HG02642 (cell line): ENCODE measurements around the gene KANSL1L.
A peak's percentile ranks its signal among the peaks of the same experiment; 100 is the strongest.

Experiments
- ATAC-seq: cut with Tn5 transposase; IDR thresholded peaks from one replicate; pipeline ENCODE4 v1.9.1; 2021; ENCODE audit warnings: mild to moderate bottlenecking; ENCODE audit not compliant: unreplicated experiment, poor library complexity

Gene KANSL1L

DNA sequence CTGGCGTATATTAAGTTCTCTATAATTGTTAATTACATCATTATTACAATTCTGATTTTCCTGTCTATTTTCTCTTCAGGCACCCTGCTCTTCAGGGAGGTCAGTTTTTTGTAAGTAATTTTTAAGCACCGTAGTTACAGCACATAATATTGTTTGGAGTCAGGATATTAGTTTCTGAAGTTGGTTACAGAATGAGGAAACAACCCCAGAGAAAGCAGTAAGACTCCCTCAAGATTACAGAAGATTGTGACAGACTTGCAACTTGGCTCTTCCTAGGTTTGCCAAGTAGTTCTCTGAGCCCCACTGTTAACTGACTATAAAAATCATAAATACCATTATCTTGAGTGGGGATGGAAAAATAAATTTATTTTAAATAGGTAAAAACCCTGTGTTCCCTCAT is 167.8 kb downstream of the KANSL1L start:
- no peak for ATAC-seq

DNA sequence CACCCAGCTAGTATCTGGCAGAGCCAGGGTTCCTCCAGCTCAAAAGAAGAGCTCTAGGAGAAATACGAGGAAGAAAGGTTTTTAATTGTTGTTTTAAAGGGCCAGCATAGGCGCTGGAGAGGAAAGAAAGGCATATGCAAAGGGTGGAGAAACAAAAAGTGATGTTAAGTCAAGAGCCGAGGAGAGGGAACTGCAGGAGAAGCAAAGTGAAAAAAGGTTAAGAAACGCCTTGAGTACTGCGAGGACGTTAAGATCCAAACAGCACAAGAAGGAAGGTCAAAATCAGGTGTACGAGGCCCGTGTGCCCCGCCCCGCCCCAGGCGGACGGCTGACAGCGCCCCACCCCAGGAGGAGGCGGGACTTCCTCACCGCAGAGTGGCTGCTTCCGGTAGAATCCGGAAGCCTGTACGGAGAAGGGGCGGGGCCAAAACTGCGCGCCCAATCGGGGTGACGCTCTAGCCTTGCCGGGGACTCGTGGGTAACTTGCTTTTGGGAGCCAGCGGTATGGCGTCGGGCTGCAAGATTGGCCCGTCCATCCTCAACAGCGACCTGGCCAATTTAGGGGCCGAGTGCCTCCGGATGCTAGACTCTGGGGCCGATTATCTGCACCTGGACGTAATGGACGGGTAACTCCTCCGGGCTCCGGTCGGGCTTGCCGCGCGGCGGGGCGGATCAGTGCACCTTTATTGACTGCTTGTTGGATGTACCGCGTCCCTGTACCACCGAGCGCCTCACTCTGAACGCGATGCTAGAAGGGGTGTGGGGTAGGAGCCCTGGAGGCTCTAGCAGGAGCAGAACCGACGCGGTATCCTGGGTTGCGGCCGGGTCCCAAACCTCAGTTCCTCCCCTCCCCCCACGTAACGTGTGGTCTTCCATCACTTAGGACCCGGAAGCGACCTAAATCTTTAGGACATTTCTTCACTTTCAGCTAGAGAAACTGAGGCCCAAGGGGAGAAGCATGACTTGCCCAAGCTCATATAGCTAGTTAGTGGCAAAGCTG is 168.8 kb downstream of the KANSL1L start, which contains the start of gene RPE:
Gene RPE (plus strand): TSS at position 481 of the 1,000 bp plus-strand sequence. CDS start 24 bp downstream, at position 505.
- ATAC-seq = peak; percentile 100

DNA sequence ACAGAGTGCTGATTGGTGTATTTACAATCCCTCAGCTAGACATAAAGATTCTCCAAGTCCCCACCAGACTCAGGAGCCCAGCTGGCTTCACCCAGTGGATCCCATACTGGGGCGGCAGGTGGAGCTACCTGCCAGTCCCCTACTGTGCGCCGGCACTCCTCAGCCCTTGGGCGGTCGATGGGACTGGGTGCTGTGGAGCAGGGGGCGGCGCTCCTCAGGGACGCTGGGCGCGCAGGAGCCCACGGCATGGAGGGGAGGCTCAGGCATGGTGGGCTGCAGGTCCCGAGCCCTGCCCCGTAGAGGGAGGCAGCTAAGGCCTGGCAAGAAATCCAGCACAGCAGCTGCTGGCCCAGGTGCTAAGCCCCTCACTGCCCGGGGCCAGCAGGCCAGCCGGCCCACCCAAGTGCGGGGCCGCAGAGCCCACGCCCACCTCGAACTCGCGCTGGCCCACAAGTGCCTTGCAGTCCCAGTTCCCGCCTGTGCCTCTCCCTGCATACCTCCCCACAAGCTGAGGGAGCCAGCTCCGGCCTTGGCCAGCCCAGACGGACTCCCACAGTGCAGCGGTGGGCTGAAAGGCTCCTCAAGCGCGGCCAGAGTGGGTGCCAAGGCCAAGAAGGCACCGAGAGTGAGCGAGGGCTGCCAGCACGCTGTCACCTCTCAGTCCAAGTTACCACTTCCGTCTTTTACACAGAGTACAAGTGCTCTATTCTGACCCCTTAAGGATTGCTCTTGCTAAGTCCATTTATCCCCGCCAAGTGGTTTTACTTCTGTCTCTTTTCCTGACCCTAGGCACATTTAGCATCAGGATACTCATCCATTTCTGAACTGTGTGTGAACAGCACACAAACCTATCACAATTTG is 170.5 kb downstream of the KANSL1L start:
- no peak for ATAC-seq

- ATAC-seq = no peak
These were observed 172.6 kb downstream of the KANSL1L start for GRCh38 chr2:209998596-209998995.

GRCh38 chr2:209993968-209994367 is 177.2 kb downstream of the KANSL1L start:
- no peak for ATAC-seq

DNA sequence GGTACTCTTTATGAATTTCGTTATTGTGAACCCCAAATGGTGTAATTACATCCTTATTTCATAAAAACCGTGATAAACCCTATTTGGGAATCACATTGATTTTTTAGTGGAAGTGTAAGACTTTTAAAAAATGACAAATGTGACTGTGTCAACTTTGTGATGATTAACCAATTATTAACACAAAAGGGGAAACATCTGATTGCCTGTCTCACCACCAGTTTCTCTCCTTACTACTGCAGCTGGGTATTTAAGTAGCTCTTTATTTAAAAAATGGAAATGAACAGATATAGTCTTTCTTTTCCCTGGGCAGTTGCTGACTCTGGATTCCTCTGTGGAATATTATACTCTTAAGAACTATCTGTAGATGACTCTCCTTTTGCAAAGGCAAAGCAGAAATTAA is 180.4 kb downstream of the KANSL1L start:
- ATAC-seq = no peak

DNA sequence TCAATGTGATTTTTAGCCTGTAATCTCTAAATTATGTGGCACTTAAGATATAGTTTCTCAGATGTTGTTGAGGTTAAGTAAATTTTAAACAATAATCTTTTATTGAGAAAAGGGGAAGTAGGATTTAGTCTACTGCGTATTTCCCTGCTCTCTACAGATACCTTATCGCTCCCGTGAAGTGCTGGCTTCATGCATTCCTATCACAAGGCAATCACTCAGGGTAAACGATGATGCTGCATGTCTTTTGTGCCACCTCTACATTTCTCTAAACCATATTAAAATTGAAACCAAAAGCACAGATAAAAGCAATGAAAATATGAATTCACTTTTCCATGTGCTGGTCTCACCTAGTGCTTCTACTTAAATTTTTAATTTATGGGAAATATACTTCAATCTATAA is 183.2 kb downstream of the KANSL1L start:
- ATAC-seq = no peak

DNA sequence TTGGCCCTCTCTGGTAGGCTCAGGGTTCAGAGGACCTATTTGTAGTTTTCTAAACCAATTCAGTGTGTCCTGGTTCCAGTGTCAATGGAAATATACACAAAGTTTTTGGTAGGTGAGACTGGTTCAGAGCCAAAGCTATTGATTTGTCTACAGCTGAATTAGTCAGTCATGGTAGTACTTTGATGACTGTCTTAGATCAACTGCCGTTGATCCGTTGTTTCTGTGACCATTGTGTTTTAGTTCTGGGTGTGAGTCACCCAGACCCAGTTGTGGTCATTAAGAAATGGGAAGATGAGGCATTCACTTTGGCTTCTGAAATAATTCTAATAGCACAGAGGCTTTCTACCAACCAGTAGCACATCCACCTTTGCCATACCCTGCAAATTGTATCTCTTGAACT is 184.8 kb downstream of the KANSL1L start:
- ATAC-seq = no peak

DNA sequence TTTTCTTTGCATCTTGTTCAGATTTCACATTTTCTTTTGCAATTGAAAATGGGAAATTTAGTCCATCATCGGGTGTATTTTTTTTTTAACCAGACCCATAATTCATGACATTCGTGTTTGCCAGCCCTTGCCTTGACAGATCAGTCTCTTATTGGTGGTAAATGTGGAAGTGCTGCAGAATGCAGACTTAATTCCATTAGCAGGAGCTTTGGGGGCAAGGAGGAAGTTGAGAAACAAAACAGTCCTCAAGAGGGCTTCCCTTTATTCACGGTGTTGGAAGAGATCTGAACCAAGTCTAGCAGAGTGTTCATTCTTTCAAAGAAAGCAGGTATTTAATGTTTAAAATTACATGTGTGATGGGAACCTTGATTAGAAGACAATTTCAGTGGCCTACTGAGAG is 185.3 kb downstream of the KANSL1L start:
- ATAC-seq = no peak

DNA sequence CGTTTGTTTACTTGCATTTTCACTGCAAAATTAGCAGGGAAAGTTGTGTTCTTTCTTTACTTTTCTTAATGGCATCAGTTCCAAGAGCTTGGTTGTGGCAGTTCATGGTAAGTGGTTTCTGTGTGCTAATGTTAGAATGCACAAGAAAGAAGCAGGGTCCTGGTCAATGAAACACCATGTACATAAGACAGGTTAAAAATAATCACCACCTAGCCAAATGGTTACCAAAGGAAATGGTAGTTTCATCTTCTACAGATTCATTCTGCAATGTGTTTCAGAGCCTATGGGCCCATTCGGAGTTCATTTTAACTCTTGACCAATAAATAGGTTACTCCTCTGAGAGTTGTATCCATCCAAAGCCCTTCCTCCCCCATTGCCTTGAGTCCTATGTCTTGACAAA is 186.9 kb downstream of the KANSL1L start:
- ATAC-seq = no peak

GRCh38 chr2:209977386-209978239 is 193.6 kb downstream of the KANSL1L start:
- ATAC-seq = no peak

DNA sequence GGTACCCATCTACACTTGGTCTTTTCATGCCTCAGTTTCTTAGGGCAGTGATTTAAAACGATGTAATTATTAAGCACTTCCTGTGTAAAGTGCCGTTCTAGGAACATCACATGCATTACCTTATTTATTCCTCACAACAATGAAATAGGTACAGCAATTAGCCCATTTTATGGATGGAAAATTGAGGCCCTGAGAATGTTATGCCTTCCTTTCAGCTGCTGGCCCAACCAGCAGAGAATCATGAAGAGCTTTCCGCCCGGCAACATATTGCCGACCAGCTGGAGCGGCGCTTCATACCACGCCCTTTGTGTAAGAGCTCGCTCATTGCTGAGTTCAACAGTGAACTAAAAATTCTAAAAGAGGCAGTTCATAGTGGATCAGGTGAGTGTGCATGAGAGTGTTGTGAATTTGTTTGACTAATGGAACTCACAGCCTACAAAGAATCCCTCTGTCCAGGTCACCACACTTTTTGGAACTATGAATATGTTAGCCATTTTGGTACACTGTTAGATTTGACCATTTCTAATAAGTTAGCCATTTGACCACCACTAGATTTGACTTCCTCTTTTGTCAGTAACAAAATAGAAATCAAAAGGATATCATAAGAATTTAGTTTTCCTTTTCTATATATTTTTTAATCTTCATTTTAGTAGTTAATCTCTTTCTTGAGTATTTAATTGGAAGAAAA is 194.4 kb downstream of the KANSL1L start:
- ATAC-seq = peak; percentile 69

- ATAC-seq = no peak
These were observed 196.6 kb downstream of the KANSL1L start for GRCh38 chr2:209974576-209974975.

DNA sequence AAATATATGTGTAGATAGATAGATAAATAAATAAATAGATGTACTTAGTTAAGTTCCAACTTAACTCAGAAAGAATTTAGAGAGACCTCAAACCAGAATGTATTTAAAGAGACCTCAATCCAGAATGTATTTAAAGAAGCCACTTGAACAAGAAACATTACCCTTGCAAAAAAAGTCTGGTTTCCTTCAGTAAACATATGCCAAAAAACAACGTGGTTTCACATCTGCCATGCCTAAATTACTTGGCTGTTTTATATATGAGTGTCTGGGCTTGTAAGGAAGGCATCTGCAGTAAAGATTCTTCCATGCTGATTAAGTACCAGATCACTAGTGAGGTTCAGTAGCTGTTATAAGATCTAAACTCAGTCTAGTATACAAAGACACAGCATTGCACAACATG is 197.9 kb downstream of the KANSL1L start:
- no peak for ATAC-seq
